Neural progenitor cell (in vitro differentiated cells): ENCODE results near the gene VPS41. TPM values are rescaled to one million over a fixed set of nuclear protein-coding genes. Genes with fewer than 3 reads are reported as not detected.

ENCODE experiments used
- DNase-seq: peaks from one replicate; pipeline ENCODE4 v3.0.0-alpha.2; 2016; ENCODE audit warnings: low spot score
- H2AFZ ChIP-seq: fragments of 200-600 bp; sonication (generic); replicated peaks from 2 replicates; pipeline ENCODE4 v1.6.1; 2016; ENCODE audit warnings: antibody characterized with exemption
- H3F3A ChIP-seq: fragments of 200-600 bp; sonication (generic); 2 replicates; pipeline ENCODE4 v1.6.1; 2016; ENCODE audit warnings: antibody characterized with exemption, low read depth
- H3K27ac ChIP-seq: fragments of 200-600 bp; sonication (generic); 2 replicates; pipeline ENCODE4 v1.5.1; 2016; ENCODE audit warnings: mild to moderate bottlenecking
- H3K27me3 ChIP-seq: fragments of 200-600 bp; sonication (generic); 2 replicates; pipeline ENCODE4 v1.6.1; 2016; ENCODE audit warnings: mild to moderate bottlenecking, moderate library complexity
- H3K36me3 ChIP-seq: fragments of 200-600 bp; sonication (generic); 2 replicates; pipeline ENCODE4 v1.5.1; 2016
- H3K4me1 ChIP-seq: fragments of 200-600 bp; sonication (generic); 2 replicates; pipeline ENCODE4 v1.6.1; 2016; ENCODE audit warnings: mixed run types
- H3K4me2 ChIP-seq: fragments of 200-600 bp; sonication (generic); 2 replicates; pipeline ENCODE4 v1.6.1; 2016
- H3K4me3 ChIP-seq: fragments of 200-600 bp; sonication (generic); 2 replicates; pipeline ENCODE4 v1.5.1; 2016
- H3K79me2 ChIP-seq: fragments of 200-600 bp; sonication (generic); 2 replicates; pipeline ENCODE4 v1.6.1; 2016; ENCODE audit warnings: low read depth
- H3K9ac ChIP-seq: fragments of 200-600 bp; sonication (generic); 2 replicates; pipeline ENCODE4 v1.6.1; 2016
- H3K9me3 ChIP-seq: fragments of 200-600 bp; sonication (generic); 2 replicates; pipeline ENCODE4 v1.5.1; 2016; ENCODE audit warnings: low read depth
- H4K20me1 ChIP-seq: fragments of 200-600 bp; sonication (generic); 2 replicates; pipeline ENCODE4 v1.6.1; 2016; ENCODE audit warnings: low read depth
- H3K27ac Mint-ChIP-seq: 3 replicates; pipeline ENCODE4 v1.8.0; 2021; ENCODE audit warnings: mixed read lengths
- H3K27me3 Mint-ChIP-seq: 2 replicates; pipeline ENCODE4 v1.8.0; 2022; ENCODE audit warnings: low read depth, mild to moderate bottlenecking, inconsistent platforms, moderate library complexity, mixed read lengths; ENCODE audit not compliant: insufficient read depth
- H3K36me3 Mint-ChIP-seq: 3 replicates; pipeline ENCODE4 v1.8.0; 2021; ENCODE audit warnings: mixed read lengths
- H3K4me1 Mint-ChIP-seq: 3 replicates; pipeline ENCODE4 v1.8.0; 2021; ENCODE audit warnings: mixed read lengths
- H3K4me3 Mint-ChIP-seq: 3 replicates; pipeline ENCODE4 v1.8.0; 2021; ENCODE audit warnings: mild to moderate bottlenecking, moderate library complexity, mixed read lengths
- H3K9me3 Mint-ChIP-seq: 3 replicates; pipeline ENCODE4 v1.8.0; 2020; ENCODE audit warnings: mixed read lengths
- EZH2 ChIP-seq: fragments of 200-600 bp; sonication (generic); IDR thresholded peaks from 2 replicates; pipeline ENCODE4 v1.6.1; 2017; ENCODE audit warnings: antibody characterized with exemption, mild to moderate bottlenecking, moderate library complexity
- EZH2phosphoT487 ChIP-seq: fragments of 200-600 bp; sonication (generic); IDR thresholded peaks from 2 replicates; pipeline ENCODE4 v1.6.1; 2017; ENCODE audit warnings: antibody characterized with exemption
- total RNA-seq: library from RNA; depleted of rRNA; stranded (reverse); fragments of >200 nt; gene quantifications from 2 replicates; pipeline ENCODE4 v1.2.3, GENCODE V29; 2015; ENCODE audit warnings: low replicate concordance
- TF ChIP-seq, protein P1 (sequence below): fragments of 200-600 bp; sonication (generic); IDR thresholded peaks from 2 replicates; pipeline ENCODE4 v1.5.1; 2017; ENCODE audit warnings: antibody characterized with exemption, mild to moderate bottlenecking

VPS41 gene
- total RNA-seq, 1 donor from 2014 or later = 92.3 TPM

DNA sequence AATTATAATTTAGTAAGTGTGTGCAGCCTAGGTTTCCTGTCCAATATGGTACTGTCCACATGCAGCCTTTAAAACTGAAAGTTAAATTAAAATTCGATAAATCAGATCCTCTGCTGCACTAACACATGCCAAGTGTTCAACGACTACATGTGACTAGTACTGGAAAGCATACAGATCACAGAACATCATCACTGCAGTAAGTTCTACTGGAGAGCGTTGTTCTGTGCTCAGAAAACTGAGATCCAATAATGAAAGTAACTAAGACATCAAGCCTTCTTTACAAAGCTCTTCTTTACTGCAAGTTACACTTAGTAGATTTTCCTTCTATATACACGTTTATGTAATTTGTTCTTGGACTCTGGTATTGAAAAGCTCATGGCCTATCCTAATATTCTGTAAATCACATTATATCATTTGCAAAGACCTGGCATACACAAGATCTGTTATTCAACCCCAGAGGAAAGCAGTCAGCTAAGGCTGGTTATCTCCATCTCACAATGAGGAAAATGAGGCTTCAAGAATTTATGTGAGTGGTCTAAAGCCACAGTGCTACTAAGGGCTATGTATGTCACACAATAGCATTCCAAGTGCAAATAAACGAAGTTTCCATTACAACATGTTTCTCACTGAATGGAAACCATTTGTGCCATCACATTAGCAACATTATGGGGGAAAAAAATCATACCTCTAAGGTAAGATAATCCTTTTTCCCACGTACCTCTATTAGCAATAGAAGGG is 77.6 kb downstream of the VPS41 start:
- Mint-ChIP-seq H3K4me1 (peaks cover 3% of the 10 kb centered on the region), H3K27ac (no peak overlapping the region), H3K4me3 (no peak overlapping the region), H3K9me3 (no peaks in the 10 kb centered on the region), H3K36me3 (no peaks in the 10 kb centered on the region), H3K27me3 (no peaks in the 10 kb centered on the region)
- H3K27ac ChIP-seq = no peak overlapping the region
- no peak for DNase-seq
- no peaks in the 10 kb centered on the region for H3K79me2 ChIP-seq
- H4K20me1 ChIP-seq = no peaks in the 10 kb centered on the region
- H3K36me3 ChIP-seq = no peaks in the 10 kb centered on the region
- no peak overlapping the region for H3K4me2 ChIP-seq
- H3K9me3 ChIP-seq = no peaks in the 10 kb centered on the region
- TF ChIP-seq EZH2 (no peak), EZH2phosphoT487 (no peak)
- TF ChIP-seq, protein P1, sequence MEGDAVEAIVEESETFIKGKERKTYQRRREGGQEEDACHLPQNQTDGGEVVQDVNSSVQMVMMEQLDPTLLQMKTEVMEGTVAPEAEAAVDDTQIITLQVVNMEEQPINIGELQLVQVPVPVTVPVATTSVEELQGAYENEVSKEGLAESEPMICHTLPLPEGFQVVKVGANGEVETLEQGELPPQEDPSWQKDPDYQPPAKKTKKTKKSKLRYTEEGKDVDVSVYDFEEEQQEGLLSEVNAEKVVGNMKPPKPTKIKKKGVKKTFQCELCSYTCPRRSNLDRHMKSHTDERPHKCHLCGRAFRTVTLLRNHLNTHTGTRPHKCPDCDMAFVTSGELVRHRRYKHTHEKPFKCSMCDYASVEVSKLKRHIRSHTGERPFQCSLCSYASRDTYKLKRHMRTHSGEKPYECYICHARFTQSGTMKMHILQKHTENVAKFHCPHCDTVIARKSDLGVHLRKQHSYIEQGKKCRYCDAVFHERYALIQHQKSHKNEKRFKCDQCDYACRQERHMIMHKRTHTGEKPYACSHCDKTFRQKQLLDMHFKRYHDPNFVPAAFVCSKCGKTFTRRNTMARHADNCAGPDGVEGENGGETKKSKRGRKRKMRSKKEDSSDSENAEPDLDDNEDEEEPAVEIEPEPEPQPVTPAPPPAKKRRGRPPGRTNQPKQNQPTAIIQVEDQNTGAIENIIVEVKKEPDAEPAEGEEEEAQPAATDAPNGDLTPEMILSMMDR = no peak
- no peaks in the 10 kb centered on the region for H3K4me1 ChIP-seq
- no peaks in the 10 kb centered on the region for H3K27me3 ChIP-seq
- no peak overlapping the region for H2AFZ ChIP-seq
- H3K4me3 ChIP-seq = no peak overlapping the region
- no peaks in the 10 kb centered on the region for H3F3A ChIP-seq
- H3K9ac ChIP-seq = no peak overlapping the region

DNA sequence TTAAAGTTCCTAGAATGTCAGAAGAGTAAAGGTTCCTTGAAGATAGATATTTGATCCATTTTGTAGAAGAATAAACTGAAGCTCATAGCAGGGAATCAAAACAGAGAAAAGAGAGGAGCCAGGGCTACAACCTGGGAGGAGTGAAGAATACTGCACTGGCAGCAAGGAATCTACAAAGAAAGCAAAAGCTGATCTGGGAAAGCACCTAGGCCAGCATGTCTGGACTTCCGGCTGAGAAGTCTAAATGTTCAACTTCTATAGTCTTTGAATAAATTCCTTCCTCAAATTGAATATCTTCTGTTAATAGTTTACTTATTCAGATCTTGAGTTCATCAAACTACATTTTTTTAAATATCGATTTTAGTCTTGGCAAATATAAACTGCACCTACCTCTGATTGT is 78.2 kb downstream of the VPS41 start:
- Histone ChIP-seq H3K79me2 (no peaks in the 10 kb centered on the region), H2AFZ (no peak overlapping the region), H3K9me3 (no peaks in the 10 kb centered on the region), H3K36me3 (no peaks in the 10 kb centered on the region), H3K4me1 (no peaks in the 10 kb centered on the region), H3K27me3 (no peaks in the 10 kb centered on the region), H3F3A (no peaks in the 10 kb centered on the region), H3K27ac (peak overlapping the region; percentile 6), H3K4me2 (no peak overlapping the region), H4K20me1 (no peaks in the 10 kb centered on the region), H3K9ac (no peak overlapping the region), H3K4me3 (no peak overlapping the region)
- Mint-ChIP-seq H3K27ac (no peak overlapping the region), H3K4me1 (peaks cover 3% of the 10 kb centered on the region), H3K36me3 (no peaks in the 10 kb centered on the region), H3K27me3 (no peaks in the 10 kb centered on the region), H3K9me3 (no peaks in the 10 kb centered on the region), H3K4me3 (no peak overlapping the region)
- TF ChIP-seq EZH2 (no peak), EZH2phosphoT487 (no peak)
- TF ChIP-seq, protein P1 = no peak
- no peak for DNase-seq

DNA sequence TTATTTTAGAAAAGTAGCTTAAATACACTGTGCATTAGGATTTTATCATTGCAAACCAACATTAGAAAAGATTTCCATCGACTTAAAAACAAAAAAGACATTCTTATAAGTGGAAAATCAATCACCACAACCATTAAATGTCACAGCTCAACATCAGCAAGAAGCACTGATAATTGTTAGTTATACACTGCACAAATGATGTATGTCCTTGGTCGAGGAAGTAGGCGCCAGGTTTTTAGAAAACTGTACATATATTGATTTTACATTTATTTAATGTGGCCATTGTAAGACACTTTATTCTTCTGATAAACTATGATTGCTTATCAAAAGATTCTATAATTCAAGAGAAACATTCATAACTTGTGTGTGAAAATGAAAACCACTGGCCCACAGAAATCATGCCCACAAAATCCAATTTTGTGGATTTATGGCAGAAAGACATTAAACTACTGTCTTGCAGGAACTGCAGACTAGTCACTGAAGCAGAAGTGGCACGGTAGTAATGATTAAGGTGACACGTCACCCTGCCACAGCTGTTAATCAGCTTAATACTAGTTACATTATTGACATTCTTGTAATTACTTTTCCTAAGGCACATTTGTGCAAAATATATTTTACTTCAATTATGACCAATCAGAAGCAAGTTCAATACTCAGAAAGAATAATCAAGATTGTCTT is 79.4 kb downstream of the VPS41 start:
- no peak overlapping the region for H3K27ac ChIP-seq
- Mint-ChIP-seq H3K4me3 (no peak overlapping the region), H3K27me3 (no peaks in the 10 kb centered on the region), H3K9me3 (no peaks in the 10 kb centered on the region), H3K27ac (no peak overlapping the region), H3K36me3 (no peaks in the 10 kb centered on the region), H3K4me1 (peaks cover 3% of the 10 kb centered on the region)
- H3K4me2 ChIP-seq = no peak overlapping the region
- H3K4me3 ChIP-seq = no peak overlapping the region
- H3K9ac ChIP-seq = no peak overlapping the region
- no peak overlapping the region for H2AFZ ChIP-seq
- no peak for DNase-seq
- no peaks in the 10 kb centered on the region for H3K79me2 ChIP-seq
- no peaks in the 10 kb centered on the region for H3K27me3 ChIP-seq
- TF ChIP-seq EZH2 (no peak), EZH2phosphoT487 (no peak)
- TF ChIP-seq, protein P1 = no peak
- no peaks in the 10 kb centered on the region for H3K36me3 ChIP-seq
- no peaks in the 10 kb centered on the region for H3K9me3 ChIP-seq
- no peaks in the 10 kb centered on the region for H3F3A ChIP-seq
- no peaks in the 10 kb centered on the region for H3K4me1 ChIP-seq
- no peaks in the 10 kb centered on the region for H4K20me1 ChIP-seq
